Activated T-cell treated with anti-CD3 and anti-CD28 coated beads for 48 hours (primary cell): Measurements from ENCODE around the gene TMEFF2.
"Not testable (repeated sequence)": the region's sequence is repeated elsewhere in the genome, so short reads cannot be mapped to it uniquely, and the experiment has no call there.

ENCODE experiments used
- DNase-seq: peaks from one replicate; pipeline ENCODE4 v3.0.0-alpha.2; 2020; ENCODE audit warnings: low read depth

Gene TMEFF2

GRCh38 chr2:191931329-191931728 is 263.4 kb downstream of the TMEFF2 start:
- DNase-seq = no peak

- no peak for DNase-seq
Observed at GRCh38 chr2:191930205-191930604, 264.5 kb downstream of the TMEFF2 start.

GRCh38 chr2:191929288-191929687 is 265.4 kb downstream of the TMEFF2 start:
- no peak for DNase-seq

GRCh38 chr2:191927991-191928390 is 266.7 kb downstream of the TMEFF2 start:
- no peak for DNase-seq

- no peak for DNase-seq
Observed at GRCh38 chr2:191927319-191927867, 267.3 kb downstream of the TMEFF2 start.

GRCh38 chr2:191926671-191927070 is 268.1 kb downstream of the TMEFF2 start:
- DNase-seq = no peak

GRCh38 chr2:191923652-191923997 is 271.1 kb downstream of the TMEFF2 start:
- DNase-seq = no peak

- DNase-seq = no peak
Observed at GRCh38 chr2:191922736-191923651, 271.7 kb downstream of the TMEFF2 start.

GRCh38 chr2:191921650-191922049 is 273.1 kb downstream of the TMEFF2 start:
- not testable (repeated sequence) for DNase-seq

GRCh38 chr2:191920502-191920901 is 274.2 kb downstream of the TMEFF2 start:
- DNase-seq = no peak

- no peak for DNase-seq
Observed at GRCh38 chr2:191917967-191918651, 276.6 kb downstream of the TMEFF2 start.

GRCh38 chr2:191917430-191917881 is 277.3 kb downstream of the TMEFF2 start:
- no peak for DNase-seq

- DNase-seq = no peak
Observed at GRCh38 chr2:191916826-191917225, 277.9 kb downstream of the TMEFF2 start.

GRCh38 chr2:191915750-191916149 is 279.0 kb downstream of the TMEFF2 start:
- DNase-seq = no peak

GRCh38 chr2:191913796-191914195 is 280.9 kb downstream of the TMEFF2 start:
- DNase-seq = no peak

- no peak for DNase-seq
Observed at GRCh38 chr2:191912764-191913163, 282.0 kb downstream of the TMEFF2 start.

- DNase-seq = no peak
Observed at GRCh38 chr2:191910518-191910917, 284.2 kb downstream of the TMEFF2 start.

- no peak for DNase-seq
Observed at GRCh38 chr2:191908874-191909273, 285.9 kb downstream of the TMEFF2 start.

- no peak for DNase-seq
Observed at GRCh38 chr2:191907545-191907944, 287.2 kb downstream of the TMEFF2 start.

- no peak for DNase-seq
Observed at GRCh38 chr2:191907091-191907490, 287.6 kb downstream of the TMEFF2 start.

- DNase-seq = no peak
Observed at GRCh38 chr2:191905336-191905735, 289.4 kb downstream of the TMEFF2 start.

GRCh38 chr2:191901031-191901430 is 293.7 kb downstream of the TMEFF2 start:
- DNase-seq = no peak

- DNase-seq = no peak
Observed at GRCh38 chr2:191899410-191899809, 295.3 kb downstream of the TMEFF2 start.
